GM18505 (cell line): ENCODE results near the gene S1PR2.

Experiments
- ATAC-seq: cut with Tn5 transposase; IDR thresholded peaks from one replicate; pipeline ENCODE4 v1.9.1; 2021; ENCODE audit not compliant: unreplicated experiment
- POLR2A ChIP-seq: IDR thresholded peaks from 4 replicates; pipeline ENCODE4 v1.6.1; 2011; ENCODE audit warnings: borderline replicate concordance; ENCODE audit not compliant: insufficient read depth, insufficient read length; ENCODE audit errors: extremely low read depth

The S1PR2 gene

DNA sequence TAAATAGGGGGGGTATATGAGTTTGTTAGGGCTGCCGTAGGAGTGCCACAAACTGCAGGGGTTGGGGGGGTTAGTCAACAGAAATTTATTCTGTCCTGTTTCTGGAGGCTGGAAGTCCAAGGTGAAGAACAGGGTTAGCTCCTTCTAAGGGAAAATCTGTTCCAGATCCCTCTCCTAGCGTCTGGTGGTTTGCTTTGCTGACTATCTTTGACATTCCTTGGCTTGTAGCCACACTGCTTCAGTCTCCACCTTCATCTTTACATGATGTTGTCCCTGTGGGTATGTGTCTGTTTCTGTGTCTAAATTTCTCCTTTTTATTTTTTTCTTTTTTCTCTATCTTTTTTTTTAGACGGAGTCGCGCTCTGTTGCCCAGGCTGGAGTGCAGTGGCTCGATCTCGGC lies 31.6 kb upstream of the S1PR2 start:
- no peak for TF ChIP-seq POLR2A
- no peak for ATAC-seq

DNA sequence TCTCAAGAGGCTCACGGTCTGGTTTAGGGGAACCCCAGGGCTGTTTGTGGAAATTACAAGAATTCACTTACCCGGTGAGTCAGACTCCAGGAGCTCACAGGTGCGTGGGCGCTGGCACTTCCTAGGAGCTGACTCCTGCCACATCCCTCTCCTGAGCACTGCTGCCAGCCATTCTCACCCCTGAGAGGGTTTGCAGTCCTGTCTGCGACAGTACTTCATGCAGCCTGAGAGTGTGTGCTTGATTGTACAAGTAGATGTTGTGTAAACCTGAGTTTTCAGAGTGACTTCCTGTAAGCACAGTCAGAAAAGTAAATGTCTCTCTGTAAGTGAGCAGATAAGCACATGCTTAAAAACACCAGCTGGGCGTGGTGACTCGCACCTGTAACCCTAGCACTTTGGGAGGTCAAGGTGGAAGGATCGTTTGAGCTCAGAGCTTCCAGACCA lies 29.0 kb upstream of the S1PR2 start:
- no peak for ATAC-seq
- no peak for TF ChIP-seq POLR2A

DNA sequence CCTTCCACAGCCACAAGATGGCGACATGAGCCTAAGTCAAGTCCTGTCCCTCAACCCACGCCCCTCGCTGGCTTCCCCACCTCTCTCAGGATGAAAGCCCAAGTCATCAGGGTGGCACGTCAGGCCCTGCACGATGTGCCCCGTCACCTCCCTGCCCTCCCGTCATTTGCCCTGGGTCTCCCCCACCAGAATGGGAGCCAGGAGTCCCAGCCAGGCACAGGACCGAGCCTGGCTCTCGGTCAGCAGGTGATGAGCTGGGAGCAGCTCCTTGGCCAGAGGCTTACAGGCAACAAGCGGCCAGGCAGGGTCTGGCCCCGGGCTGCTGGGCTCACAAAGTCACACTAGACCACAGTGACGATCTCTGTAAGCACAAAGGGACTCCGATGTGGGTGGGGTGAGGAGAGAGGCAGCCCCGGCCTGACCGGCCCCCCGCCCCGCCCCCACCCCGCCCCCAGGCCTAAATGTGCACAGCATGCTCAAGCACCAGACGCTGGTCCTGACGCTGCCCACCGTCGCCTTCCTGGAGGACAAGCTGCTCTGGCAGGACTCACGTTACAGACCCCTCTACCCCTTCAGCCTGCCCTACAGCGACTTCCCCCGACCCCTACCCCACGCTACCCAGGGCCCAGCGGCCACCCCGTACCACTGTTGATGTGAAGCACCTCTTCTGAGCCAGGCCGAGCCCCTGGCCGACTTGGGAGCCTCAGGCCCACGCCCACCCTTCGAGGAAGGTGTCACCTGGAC lies 28.2 kb upstream of the S1PR2 start:
- TF ChIP-seq POLR2A, result no peak
- no peak for ATAC-seq

DNA sequence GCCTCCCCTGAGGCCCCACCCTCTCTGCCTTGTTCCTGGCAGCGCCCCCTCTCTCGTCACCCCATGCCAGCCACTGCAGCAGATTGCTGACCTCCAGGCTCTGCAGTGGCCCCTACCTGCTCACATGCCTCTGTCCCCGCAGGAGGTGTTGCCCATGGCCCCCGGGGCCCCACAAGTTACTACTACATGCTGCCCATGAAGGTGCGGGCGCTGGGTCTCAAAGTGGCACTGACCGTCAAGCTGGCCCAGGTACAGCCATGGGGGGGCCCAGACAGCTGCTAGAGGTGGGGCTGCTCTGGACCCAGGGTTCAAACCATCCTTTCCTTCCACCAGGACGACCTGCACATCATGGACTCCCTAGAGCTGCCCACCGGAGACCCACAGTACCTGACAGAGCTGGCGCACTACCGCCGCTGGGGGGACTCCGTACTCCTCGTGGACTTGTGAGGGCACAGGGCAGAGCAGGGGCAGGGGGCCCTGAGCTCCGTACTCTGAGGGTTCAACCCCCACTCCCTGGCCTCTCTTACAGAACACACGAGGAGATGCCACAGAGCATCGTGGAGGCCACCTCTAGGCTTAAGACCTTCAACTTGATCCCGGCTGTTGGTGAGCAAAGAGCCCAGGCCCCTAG lies 27.1 kb upstream of the S1PR2 start:
- no peak for TF ChIP-seq POLR2A
- no peak for ATAC-seq

DNA sequence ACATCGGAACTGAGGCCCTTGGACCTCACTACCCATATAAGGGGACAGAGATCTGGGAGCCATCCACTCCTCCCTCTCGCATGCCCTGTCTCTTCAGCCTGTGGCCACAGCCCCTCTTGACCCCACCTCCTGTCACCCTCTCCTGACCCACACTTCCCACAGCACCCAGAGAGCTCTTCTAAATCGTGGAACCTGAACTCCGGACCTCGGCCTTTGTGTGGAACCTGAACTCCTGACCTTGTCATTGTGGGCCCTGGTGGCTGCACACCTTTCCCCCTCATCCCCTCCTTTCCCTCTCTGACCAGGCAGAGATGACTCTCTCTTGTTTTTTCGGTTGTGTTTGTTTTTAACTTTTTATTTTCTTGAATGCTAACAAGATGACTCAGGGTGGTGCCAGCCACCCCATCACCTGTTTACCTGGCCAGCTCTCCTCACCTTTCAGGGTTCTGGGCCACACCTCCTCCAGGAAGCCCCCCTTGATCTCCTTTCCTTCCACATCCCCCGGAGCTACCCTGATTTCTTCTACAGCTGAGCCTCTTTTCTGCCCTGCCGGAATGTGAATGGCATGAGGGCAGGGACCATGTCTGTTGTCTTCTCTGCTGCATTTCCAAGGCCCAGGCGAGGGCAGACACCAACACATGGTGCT lies 26.0 kb upstream of the S1PR2 start:
- TF ChIP-seq POLR2A, result no peak
- no peak for ATAC-seq

DNA sequence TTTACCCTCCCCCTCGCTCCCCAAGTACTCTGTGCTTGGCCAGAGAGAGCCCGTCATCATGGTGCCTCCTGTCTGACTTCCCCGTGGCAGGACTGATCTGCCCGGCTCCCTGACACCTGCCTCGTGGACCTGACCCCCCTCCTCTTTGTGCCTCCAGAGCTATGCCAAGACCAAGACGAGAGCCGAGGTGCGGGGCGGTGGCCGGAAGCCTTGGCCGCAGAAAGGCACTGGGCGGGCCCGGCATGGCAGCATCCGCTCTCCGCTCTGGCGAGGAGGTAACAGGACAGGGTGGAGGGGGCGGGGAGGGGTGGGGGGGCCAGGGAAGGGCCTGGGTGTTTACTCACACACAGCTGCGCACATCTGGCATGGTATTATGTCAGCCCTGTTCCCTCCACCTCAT lies 25.4 kb upstream of the S1PR2 start:
- no peak for ATAC-seq
- no peak for TF ChIP-seq POLR2A

DNA sequence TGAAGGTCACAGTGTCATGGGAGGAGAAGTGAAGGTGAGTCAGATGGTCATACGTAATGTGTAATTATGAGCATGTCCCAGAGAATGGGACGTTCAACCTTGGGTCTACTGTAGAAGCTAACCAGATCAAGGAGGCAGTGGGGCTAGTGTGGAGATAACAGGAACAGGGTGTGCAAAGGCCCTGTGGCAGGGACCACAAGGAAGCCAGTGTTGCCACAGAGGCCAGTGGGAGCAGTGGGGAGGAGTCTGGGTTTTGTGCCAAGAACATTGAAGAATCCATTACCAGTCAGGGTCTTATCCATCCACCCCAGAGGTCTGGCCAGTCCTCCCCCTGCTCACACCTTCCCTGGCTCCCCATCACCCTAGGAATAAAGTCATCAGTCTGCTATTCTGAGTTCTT lies 24.2 kb upstream of the S1PR2 start:
- no peak for ATAC-seq
- TF ChIP-seq POLR2A, result no peak

DNA sequence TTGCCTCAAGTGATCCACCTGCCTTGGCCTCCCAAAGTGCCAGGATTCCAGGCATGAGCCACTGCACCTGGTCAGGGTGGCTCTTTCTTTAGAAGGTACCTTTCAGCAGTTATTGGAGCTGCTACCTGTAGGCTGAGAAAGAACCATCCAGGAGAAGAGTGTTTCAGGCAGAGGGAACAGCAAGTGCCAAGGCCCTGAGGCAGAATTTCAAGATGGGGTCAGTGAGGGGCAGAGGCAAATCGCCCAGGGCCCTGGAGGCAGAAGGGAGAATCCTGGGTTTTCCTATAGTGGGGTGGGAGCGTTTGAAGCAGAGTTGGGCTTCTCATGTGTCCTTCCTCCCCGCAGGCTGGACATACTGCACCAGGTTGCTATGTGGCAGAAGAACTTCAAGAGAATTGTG lies 23.1 kb upstream of the S1PR2 start:
- no peak for TF ChIP-seq POLR2A

DNA sequence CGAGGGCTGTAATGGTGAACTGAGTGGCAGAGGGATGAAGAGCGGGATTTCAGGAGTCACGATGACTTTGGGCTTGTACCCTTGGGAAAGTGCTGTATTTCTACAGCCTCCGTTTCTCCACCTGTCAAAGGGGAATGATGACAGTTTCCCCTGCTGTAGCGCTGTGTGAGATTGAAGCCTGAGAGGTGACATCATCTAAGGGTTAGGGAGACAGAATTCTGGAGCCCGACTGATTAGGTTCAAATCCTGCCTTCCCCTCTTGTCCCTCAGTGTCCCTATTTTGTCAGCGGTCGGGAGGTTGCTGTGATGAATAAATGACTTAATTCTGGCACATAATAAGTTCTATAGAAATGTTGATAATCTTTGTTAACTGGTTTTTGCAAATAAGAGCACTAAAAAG lies 21.6 kb upstream of the S1PR2 start:
- TF ChIP-seq POLR2A, result no peak
- no peak for ATAC-seq

More for the DNA sequence above, 23.1 kb upstream of the S1PR2 start:
- no peak for ATAC-seq

DNA sequence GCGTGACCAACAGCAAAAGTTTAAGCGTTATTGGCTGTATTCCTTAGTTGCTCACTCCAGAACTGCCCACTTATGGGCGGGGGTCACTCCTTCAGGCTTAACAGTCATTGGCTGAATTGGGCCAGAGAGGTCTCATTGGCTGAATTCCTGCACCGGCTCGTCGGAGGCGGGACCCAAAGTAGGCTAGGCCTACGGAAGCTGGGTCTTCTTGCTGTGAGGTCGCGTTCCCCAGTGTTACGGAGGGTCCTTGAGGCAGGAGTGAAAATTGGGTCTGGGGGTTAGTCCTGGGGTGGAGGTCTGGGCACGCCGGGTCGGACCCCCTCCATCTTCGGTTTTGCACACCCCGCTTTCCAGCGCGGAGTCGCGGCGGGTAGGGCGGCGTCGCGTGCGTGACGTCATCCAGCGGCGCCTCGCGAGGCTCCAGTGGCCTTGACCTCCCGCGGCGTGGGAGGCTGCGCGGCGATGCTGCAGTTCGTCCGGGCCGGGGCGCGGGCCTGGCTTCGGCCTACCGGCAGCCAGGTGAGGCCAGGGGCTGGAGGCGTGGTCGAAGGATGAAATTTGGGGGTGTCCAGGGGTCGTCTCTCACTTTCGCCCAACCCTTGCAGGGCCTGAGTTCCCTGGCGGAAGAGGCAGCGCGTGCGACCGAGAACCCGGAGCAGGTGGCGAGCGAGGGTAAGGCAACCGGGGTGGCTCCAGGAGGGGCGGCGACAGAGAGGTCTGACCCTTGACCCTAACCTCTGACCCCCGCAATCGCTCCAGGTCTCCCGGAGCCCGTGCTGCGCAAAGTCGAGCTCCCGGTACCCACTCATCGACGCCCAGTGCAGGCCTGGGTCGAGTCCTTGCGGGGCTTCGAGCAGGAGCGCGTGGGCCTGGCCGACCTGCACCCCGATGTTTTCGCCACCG lies 20.9 kb upstream of the S1PR2 start, which contains the start of gene MRPL4:
MRPL4 (plus strand) TSS at position 423 of the 903 bp plus-strand sequence; CDS start at position 463, 40 bp downstream.
- TF ChIP-seq POLR2A, result peak; percentile 84
- peak; percentile 73 for ATAC-seq

DNA sequence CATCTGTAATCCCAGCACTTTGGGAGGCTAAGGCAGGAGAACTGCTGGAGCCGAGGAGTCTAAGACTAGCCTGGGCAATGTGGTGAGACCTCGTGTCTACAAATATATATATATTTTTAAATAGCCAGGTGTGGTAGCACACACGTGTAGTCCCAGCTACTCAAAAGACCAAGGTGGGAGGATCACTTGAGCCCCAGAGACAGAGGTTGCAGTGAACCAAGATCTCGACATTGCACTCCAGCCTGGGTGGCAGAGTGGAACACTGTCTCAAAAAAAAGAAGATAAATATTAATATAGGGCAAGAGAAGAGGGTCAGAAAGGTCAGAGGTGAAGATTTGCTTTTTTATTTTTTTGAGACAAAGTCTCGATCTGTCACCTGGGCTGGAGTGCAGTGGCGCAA lies 15.4 kb upstream of the S1PR2 start:
- ATAC-seq, result no peak
- TF ChIP-seq POLR2A, result no peak

DNA sequence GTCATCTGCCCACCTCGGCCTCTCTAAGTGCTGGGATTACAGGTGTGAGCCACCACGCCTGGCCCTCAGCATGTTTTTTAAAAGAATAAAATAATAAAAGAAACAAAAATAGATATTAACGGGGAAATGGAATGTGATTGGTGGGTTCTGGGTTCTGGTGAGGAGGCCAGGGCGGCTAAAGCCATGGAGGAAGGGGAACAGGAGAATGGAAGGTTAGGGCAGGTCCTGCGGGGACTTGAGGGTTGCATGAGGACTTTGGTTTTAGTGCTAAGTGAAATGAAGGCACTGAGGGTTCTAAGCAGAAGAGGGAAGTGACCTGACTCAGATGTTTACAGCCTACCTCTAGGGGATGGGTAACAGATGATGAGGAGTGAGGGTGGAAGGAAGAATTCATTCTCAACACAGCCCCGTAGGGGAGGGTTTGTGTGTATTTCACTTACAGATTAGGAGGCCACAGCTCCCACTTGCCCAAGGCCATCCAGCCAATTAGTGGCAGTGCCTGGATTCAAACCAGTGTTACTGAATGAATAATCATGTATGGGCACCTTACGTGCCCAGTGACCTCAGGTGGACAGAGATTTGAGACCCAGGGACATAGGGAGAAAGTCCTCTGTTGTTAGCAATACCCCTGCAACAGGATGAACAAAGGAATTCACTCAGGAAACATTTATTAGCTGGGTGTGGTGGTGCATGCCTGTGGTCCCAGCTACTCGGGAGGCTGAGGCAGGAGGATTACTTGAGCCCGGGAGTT lies 14.2 kb upstream of the S1PR2 start:
- peak; percentile 28 for TF ChIP-seq POLR2A
- no peak for ATAC-seq
